Lower leg skin (tissue), 4 donors: Measurements from ENCODE around the gene TRPM2. TPM values are rescaled to one million over a fixed set of nuclear protein-coding genes. Genes with fewer than 3 reads are reported as not detected.
"Not testable (repeated sequence)": the region's sequence is repeated elsewhere in the genome, so short reads cannot be mapped to it uniquely, and the experiment has no call there.

Experiments
- DNase-seq, 2 donors: peaks; one replicate each; pipeline ENCODE4 v3.0.0-alpha.2; 2019; ENCODE audit warnings: low spot score in 2 of 2
- H3K4me3 ChIP-seq: fragments of 200-600 bp; sonication (generic); 2 replicates; pipeline ENCODE4 v1.5.1; 2017; ENCODE audit warnings: mild to moderate bottlenecking, low read depth; ENCODE audit not compliant: poor library complexity, severe bottlenecking
- CTCF ChIP-seq, 3 donors: fragments of 450-650 bp; IDR thresholded peaks; one replicate each; pipeline ENCODE4 v1.5.1; 2016; ENCODE audit warnings: antibody characterized with exemption in 3 of 3, mild to moderate bottlenecking in 3 of 3, moderate library complexity in 2 of 3
- POLR2A ChIP-seq, 2 donors: fragments of 450-650 bp; IDR thresholded peaks; one replicate each; pipeline ENCODE4 v1.6.1; 2016 to 2017; ENCODE audit warnings: antibody characterized with exemption in 2 of 2, mild to moderate bottlenecking in 1 of 2, moderate library complexity in 1 of 2
- WGBS, 2 donors: methylation state at CpG; one replicate each; pipeline ENCODE4 v1.1.5; 2018; 5-methylcytosine and 5-hydroxymethylcytosine counted together
- intact Hi-C: fragments of 100-400 bp; cut with DNase I; formaldehyde crosslinking; loops from one replicate; pipeline ENCODE4 v1.15.0; 2023; ENCODE audit warnings: low total_unique reads
- total RNA-seq, 4 donors: library from RNA; depleted of rRNA; stranded (reverse); fragments of >200 nt; gene quantifications; one replicate each; pipeline ENCODE4 v1.1.0, GENCODE V29; 2016

TRPM2 gene
- total RNA-seq, 4 donors from 2014 or later, result 1.9 to 9.4 (median 2.2) TPM

DNA sequence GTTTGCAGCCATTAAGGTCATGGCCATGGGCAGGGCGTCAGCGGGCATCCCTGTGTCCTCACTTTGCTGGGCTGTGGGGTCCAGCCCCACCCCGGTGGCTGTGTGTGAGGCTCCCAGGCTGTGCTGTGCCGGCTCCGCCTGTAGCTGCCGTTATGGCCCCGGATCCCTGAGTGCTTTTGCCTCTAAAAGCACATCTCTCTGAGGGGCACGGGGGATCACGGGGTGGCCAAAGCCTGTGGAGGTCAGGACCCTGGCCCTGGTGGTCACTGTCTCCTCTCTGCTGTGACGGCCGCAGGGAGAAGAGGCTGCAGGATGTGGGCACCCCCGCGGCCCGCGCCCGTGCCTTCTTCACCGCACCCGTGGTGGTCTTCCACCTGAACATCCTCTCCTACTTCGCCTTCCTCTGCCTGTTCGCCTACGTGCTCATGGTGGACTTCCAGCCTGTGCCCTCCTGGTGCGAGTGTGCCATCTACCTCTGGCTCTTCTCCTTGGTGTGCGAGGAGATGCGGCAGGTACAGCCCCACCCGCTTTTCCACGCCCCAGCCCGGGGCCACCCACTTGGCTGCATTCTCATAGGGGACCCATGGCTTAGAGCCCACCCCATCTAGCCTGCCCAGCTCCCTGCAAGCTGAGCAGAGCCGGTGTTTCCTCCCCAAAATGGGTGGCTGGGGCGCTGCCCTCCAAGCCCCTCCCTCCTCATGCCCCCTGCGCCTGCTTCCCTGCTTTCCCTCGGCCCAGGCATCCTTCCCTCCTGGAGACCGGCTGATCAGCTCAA is 48.2 kb downstream of the TRPM2 start:
- WGBS, 2 donors, result 74 to 76% methylated on average over 32 of the region's 32 CpGs
- intact Hi-C loops, result no loop called here
- DNase-seq, result peak in 1 of 2 donors; percentile 69
- H3K4me3 ChIP-seq, result no peak overlapping the region
- TF ChIP-seq CTCF (IDR thresholded peaks at IDR 0.05) (no peak), POLR2A (IDR thresholded peaks at IDR 0.05) (no peak)

- peak in 1 of 2 donors; percentile 72 for DNase-seq
- TF ChIP-seq POLR2A (IDR thresholded peaks at IDR 0.05) (no peak), CTCF (IDR thresholded peaks at IDR 0.05) (no peak)
- no peak overlapping the region for H3K4me3 ChIP-seq
- intact Hi-C loops, result no loop called here
- 86 to 100% methylated on average over 7 to 10 of the region's 17 CpGs for WGBS, 2 donors
Observed at GRCh38 chr21:44402323-44403105, 49.1 kb downstream of the TRPM2 start.

GRCh38 chr21:44403106-44404020 is 49.9 kb downstream of the TRPM2 start:
- no peak overlapping the region for H3K4me3 ChIP-seq
- TF ChIP-seq POLR2A (IDR thresholded peaks at IDR 0.05) (no peak), CTCF (IDR thresholded peaks at IDR 0.05) (no peak)
- WGBS, 2 donors, result 83 to 89% methylated on average over 1 to 3 of the region's 3 CpGs
- intact Hi-C loops, result no loop called here
- peak in 1 of 2 donors; percentile 54 for DNase-seq

GRCh38 chr21:44404482-44404881 is 51.1 kb downstream of the TRPM2 start:
- H3K4me3 ChIP-seq, intact Hi-C loops, DNase-seq: not testable (repeated sequence)
- 89 to 92% methylated on average over 7 of the region's 7 CpGs for WGBS, 2 donors

DNA sequence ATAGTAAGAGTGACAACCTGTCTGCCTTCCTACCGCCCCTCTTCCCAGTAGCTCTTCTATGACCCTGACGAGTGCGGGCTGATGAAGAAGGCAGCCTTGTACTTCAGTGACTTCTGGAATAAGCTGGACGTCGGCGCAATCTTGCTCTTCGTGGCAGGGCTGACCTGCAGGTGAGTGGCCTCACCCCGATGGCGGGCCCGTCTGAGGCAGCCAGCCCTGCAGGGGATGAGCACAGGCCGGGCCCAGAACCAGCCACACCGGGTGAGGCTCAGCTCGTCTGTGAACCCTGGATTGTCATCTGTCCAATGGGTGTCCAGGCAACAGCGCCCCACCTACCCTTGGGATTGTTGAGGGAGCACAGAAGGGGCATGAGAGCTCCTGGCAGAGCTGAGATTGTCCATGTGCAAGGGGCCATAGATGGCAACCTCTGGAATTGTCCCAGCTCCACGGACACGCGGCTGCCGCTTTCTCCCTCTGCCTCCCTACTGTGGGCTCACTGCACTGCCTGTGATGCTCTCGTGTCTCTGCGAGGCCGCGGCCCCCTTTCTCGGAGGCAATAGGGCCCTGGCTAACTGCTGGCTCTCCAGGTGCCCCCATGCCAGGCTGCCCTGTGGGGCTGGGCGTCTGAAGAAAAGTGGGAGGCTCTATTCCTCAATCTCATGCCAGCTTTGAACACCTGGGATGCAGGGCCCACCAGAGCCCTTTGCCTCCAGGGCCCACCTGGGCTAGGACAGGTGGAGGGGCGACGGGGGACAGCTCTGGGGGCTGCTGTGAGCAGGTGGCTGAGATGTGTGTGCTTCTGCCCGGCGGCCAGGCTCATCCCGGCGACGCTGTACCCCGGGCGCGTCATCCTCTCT is 51.9 kb downstream of the TRPM2 start:
- H3K4me3 ChIP-seq, result no peak overlapping the region
- WGBS, 2 donors, result 81 to 84% methylated on average over 29 to 31 of the region's 34 CpGs
- intact Hi-C loops, result no loop called here
- TF ChIP-seq POLR2A (IDR thresholded peaks at IDR 0.05), result no peak
- TF ChIP-seq CTCF (IDR thresholded peaks at IDR 0.05), result no peak
- peak in 1 of 2 donors; percentile 72 for DNase-seq
